ENCODE results near the gene SLC22A17.

- TF ChIP-seq, protein P1, sequence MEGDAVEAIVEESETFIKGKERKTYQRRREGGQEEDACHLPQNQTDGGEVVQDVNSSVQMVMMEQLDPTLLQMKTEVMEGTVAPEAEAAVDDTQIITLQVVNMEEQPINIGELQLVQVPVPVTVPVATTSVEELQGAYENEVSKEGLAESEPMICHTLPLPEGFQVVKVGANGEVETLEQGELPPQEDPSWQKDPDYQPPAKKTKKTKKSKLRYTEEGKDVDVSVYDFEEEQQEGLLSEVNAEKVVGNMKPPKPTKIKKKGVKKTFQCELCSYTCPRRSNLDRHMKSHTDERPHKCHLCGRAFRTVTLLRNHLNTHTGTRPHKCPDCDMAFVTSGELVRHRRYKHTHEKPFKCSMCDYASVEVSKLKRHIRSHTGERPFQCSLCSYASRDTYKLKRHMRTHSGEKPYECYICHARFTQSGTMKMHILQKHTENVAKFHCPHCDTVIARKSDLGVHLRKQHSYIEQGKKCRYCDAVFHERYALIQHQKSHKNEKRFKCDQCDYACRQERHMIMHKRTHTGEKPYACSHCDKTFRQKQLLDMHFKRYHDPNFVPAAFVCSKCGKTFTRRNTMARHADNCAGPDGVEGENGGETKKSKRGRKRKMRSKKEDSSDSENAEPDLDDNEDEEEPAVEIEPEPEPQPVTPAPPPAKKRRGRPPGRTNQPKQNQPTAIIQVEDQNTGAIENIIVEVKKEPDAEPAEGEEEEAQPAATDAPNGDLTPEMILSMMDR (conservative IDR thresholded peaks at IDR 0.05; ENCODE audit: low read length) = no peak
- no peak for TF ChIP-seq EZH2phosphoT487 (IDR thresholded peaks at IDR 0.05; ENCODE audit: borderline replicate concordance, low read depth, low read length)
Observed at GRCh38 chr14:23359722-23360447, 7.2 kb upstream of the SLC22A17 start.

Measured in OCI-LY7 (cell line).